ENCODE measurements around the gene SMTNL2. TPM values are rescaled to one million over a fixed set of nuclear protein-coding genes. Genes with fewer than 3 reads are reported as not detected.
"Not testable (repeated sequence)": the region's sequence is repeated elsewhere in the genome, so short reads cannot be mapped to it uniquely, and the experiment has no call there.

SMTNL2 gene
- total RNA-seq, 1 donor from 2014 or later = 33.4 TPM

GRCh38 chr17:4576161-4576558, 8.2 kb upstream of the SMTNL2 start:
- Histone ChIP-seq H3K27ac (replicated peaks) (peak overlapping the region; percentile 54), H3K36me3 (no peaks in the 10 kb centered on the region), H3K4me1 (peaks cover 23% of the 10 kb centered on the region), H3K27me3 (ENCODE audit: low read depth) (peaks cover 5% of the 10 kb centered on the region), H3K9me3 (replicated peaks) (no peaks in the 10 kb centered on the region), H3K4me3 (no peak overlapping the region)
- DNase-seq = no peak
- intact Hi-C loops (cut with micrococcal nuclease) = no loop called here
- no peak for TF ChIP-seq CTCF (IDR thresholded peaks at IDR 0.05; ENCODE audit: borderline replicate concordance)

GRCh38 chr17:4576729-4577322, 7.5 kb upstream of the SMTNL2 start:
- H3K4me3 ChIP-seq = no peak overlapping the region
- intact Hi-C loops (cut with micrococcal nuclease) = no loop called here

GRCh38 chr17:4577386-4577993, 6.8 kb upstream of the SMTNL2 start:
- Histone ChIP-seq H3K27ac (replicated peaks) (peak overlapping the region; percentile 40), H3K9me3 (replicated peaks) (no peaks in the 10 kb centered on the region), H3K4me1 (peaks cover 24% of the 10 kb centered on the region), H3K36me3 (no peaks in the 10 kb centered on the region), H3K4me3 (no peak overlapping the region), H3K27me3 (ENCODE audit: low read depth) (peaks cover 10% of the 10 kb centered on the region)
- DNase-seq = no peak
- TF ChIP-seq CTCF (IDR thresholded peaks at IDR 0.05; ENCODE audit: borderline replicate concordance) = no peak
- intact Hi-C loops (cut with micrococcal nuclease) = no loop called here

More at GRCh38 chr17:4576729-4577322, 7.5 kb upstream of the SMTNL2 start:
- TF ChIP-seq CTCF (IDR thresholded peaks at IDR 0.05; ENCODE audit: borderline replicate concordance) = no peak
- H3K9me3 ChIP-seq (replicated peaks) = no peaks in the 10 kb centered on the region
- peak overlapping the region; percentile 40 for H3K27ac ChIP-seq (replicated peaks)
- no peaks in the 10 kb centered on the region for H3K36me3 ChIP-seq
- DNase-seq = no peak
- peaks cover 3% of the 10 kb centered on the region for H3K27me3 ChIP-seq (ENCODE audit: low read depth)
- H3K4me1 ChIP-seq = peaks cover 23% of the 10 kb centered on the region

- H3K9me3 ChIP-seq (replicated peaks); DNase-seq; H3K36me3 ChIP-seq; H3K4me3 ChIP-seq; H3K27ac ChIP-seq (replicated peaks); intact Hi-C loops (cut with micrococcal nuclease): not testable (repeated sequence)
- Histone ChIP-seq H3K27me3 (ENCODE audit: low read depth) (peaks cover 18% of the 10 kb centered on the region), H3K4me1 (peaks cover 32% of the 10 kb centered on the region)
These were observed 6.0 kb upstream of the SMTNL2 start for GRCh38 chr17:4578349-4578748.

- H3K9me3 ChIP-seq (replicated peaks) = no peaks in the 10 kb centered on the region
- H3K27ac ChIP-seq (replicated peaks) = no peak overlapping the region
- no peak for DNase-seq
- intact Hi-C loops (cut with micrococcal nuclease) = no loop called here
- TF ChIP-seq CTCF (IDR thresholded peaks at IDR 0.05; ENCODE audit: borderline replicate concordance) = no peak
- peaks cover 32% of the 10 kb centered on the region for H3K27me3 ChIP-seq (ENCODE audit: low read depth)
- no peaks in the 10 kb centered on the region for H3K36me3 ChIP-seq
- peaks cover 46% of the 10 kb centered on the region for H3K4me1 ChIP-seq
- H3K4me3 ChIP-seq = no peak overlapping the region
These were observed 4.7 kb upstream of the SMTNL2 start for GRCh38 chr17:4579678-4580077.

GRCh38 chr17:4580291-4580690, 4.0 kb upstream of the SMTNL2 start:
- intact Hi-C loops (cut with micrococcal nuclease) = no loop called here
- H3K27me3 ChIP-seq (ENCODE audit: low read depth) = peaks cover 38% of the 10 kb centered on the region
- no peaks in the 10 kb centered on the region for H3K9me3 ChIP-seq (replicated peaks)
- no peak for TF ChIP-seq CTCF (IDR thresholded peaks at IDR 0.05; ENCODE audit: borderline replicate concordance)
- no peak overlapping the region for H3K27ac ChIP-seq (replicated peaks)
- no peaks in the 10 kb centered on the region for H3K36me3 ChIP-seq
- no peak for DNase-seq
- peaks cover 49% of the 10 kb centered on the region for H3K4me1 ChIP-seq
- H3K4me3 ChIP-seq = no peak overlapping the region
